Muscle of back (tissue), 11 donors: ENCODE data around the gene MEIS3. TPM values are rescaled to one million over a fixed set of nuclear protein-coding genes. Genes with fewer than 3 reads are reported as not detected.
A peak's percentile ranks its signal among the peaks of the same experiment; 100 is the strongest.
"Not testable (repeated sequence)": the region's sequence is repeated elsewhere in the genome, so short reads cannot be mapped to it uniquely, and the experiment has no call there.

Experiments used
- DNase-seq, 3 donors: peaks; one replicate each; pipeline versions ENCODE4 v3.0.0 to v3.0.0-alpha.2; 2013
- polyA plus RNA-seq, 10 donors: library from polyadenylated mRNA; unstranded; fragments of 120-200 nt; gene quantifications; one replicate each; pipeline ENCODE4 v1.2.1, GENCODE V29; 2013; ENCODE audit not compliant: insufficient read length in 10 of 10

The MEIS3 gene
- polyA plus RNA-seq, 10 donors, result 7.6 to 13.9 (median 10.9) TPM

DNA sequence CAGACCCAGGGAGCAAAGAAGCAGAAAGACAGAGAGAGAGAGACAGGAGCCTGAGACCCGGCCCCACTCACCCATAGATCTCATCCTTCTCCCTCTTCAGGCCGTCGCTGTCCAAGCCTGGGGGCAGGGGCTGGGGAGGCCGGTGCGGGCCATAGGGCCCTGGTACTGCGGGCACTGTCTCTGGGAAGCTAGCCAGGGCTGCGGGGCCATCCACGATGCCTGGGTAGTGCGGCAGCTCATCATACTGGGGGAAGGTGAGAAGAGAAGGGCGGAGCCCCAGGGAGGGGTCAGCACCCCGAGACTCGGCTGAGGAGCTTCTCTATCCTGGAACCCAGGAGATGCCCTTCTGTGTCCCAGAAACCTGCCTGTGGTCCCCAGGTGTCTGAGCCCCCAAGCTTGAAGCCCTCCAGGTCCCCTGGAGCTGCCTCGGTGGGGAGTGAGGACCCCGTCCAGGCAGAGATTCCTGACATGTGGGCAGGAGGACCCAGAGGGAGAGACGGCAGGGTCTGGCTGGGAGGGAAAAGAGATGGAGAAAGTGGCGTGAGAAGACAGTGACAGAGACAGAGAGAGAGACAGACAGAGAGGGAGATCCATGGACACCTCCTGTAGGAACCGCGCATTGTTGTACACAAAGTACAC is 2.1 kb downstream of the MEIS3 start:
- DNase-seq, result no peak

- DNase-seq, result no peak
Observed at GRCh38 chr19:47416643-47416985, 2.7 kb downstream of the MEIS3 start.

DNA sequence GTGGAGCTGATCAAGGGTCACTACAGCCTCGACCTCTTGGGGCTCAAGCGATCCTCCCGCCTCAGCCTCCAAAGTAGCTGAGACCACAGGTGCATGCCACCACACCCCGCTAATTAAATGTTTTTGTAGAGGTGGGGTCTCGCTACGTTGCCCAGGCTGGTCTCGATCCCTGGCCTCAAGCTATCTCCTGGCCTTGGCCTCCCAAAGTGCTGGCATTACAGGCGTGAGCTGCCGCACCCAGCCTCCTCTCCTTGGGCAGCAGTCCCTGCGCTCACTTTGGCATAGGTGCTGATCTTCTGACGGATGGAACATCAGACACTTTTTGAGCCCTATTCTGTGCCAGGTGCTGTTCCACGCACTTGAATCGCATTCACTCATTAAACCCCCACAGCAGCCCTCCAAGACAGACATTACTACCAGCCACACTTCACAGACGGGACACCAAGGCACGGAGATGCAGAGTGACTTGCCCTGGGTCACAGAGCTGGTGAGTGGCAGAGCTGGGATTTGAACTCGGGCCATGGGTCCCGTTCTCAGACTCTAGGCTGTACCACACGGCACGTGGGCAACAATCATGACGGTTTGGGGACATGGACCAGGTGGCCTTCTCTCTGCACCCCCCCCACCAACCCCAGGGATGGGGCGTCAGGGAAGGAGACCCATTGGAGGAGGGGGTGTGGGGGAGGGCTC is 3.2 kb downstream of the MEIS3 start:
- no peak for DNase-seq

DNA sequence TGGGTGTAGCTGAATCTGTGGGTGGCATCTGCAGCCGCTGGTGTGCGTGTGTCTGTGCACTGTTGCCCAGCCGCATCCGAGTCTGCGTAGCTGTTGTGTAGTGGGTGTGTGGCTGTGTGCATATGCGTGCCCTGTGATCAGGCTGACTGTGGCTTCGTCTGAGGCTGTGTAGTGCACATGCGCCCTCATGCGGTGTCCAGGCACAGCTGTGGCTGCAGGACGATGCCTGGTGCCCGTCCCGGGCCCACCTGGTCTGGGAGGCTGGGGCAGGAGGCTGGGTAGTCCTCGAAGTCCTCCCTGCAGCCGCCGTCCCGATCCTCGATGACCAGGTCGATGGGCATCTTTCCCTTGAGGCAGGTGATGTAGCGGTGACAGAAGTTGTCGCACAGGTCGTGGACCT is 4.9 kb downstream of the MEIS3 start:
- DNase-seq, result no peak

GRCh38 chr19:47413941-47414340 is 5.4 kb downstream of the MEIS3 start:
- no peak for DNase-seq

DNA sequence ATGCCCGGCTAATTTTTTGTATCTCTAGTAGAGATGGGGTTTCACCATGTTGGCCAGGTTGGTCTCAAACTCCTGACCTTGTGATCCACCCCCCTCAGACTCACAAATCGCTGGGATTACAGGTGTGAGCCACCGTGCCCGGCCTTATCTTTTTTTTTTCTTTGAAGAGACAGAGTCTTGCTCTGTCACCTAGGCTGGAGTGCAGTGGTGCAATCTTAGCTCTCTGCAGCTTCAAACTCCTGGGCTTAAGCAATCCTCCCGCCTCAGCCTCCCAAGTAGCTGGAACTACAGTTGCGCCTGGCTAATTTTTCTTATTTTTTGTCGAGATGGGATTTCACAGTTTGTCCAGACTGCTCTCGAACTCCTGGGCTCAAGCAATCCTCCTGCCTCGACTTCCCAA is 7.6 kb downstream of the MEIS3 start:
- DNase-seq, result not testable (repeated sequence)

- no peak for DNase-seq
Observed at GRCh38 chr19:47411101-47411500, 8.2 kb downstream of the MEIS3 start.

- DNase-seq, result no peak
Observed at GRCh38 chr19:47408156-47408938, 11.0 kb downstream of the MEIS3 start.

GRCh38 chr19:47407417-47407774 is 11.9 kb downstream of the MEIS3 start:
- DNase-seq, result no peak

GRCh38 chr19:47406711-47407416 is 12.5 kb downstream of the MEIS3 start:
- peak in 1 of 3 donors; percentile 57 for DNase-seq

DNA sequence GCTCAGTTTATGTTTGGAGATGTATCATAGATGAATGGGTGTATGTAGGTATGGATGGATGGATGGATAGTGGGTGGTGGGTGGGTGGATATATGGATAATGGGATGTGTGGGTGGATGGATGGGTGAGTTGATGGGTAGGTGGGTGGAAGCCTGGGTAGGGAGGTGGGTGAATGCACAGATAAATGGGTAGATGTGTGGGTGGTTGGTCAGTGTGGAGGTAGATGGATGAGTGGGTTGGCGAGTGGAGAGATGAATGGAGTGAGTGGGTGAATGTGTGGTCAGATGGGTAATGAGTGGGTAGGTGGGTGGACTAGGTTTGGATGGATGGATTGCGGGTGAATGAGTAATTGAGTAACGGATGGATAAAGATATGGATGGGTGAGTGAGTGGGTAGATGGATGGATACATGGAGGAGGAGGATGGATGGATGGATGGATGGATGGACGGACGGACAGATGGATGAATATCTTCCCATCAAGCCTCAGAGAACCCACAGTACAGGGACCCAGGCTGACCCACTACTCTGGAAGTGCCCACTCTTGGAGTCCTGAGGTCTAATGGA is 13.4 kb downstream of the MEIS3 start:
- no peak for DNase-seq

- no peak for DNase-seq
Observed at GRCh38 chr19:47405197-47405550, 14.2 kb downstream of the MEIS3 start.

DNA sequence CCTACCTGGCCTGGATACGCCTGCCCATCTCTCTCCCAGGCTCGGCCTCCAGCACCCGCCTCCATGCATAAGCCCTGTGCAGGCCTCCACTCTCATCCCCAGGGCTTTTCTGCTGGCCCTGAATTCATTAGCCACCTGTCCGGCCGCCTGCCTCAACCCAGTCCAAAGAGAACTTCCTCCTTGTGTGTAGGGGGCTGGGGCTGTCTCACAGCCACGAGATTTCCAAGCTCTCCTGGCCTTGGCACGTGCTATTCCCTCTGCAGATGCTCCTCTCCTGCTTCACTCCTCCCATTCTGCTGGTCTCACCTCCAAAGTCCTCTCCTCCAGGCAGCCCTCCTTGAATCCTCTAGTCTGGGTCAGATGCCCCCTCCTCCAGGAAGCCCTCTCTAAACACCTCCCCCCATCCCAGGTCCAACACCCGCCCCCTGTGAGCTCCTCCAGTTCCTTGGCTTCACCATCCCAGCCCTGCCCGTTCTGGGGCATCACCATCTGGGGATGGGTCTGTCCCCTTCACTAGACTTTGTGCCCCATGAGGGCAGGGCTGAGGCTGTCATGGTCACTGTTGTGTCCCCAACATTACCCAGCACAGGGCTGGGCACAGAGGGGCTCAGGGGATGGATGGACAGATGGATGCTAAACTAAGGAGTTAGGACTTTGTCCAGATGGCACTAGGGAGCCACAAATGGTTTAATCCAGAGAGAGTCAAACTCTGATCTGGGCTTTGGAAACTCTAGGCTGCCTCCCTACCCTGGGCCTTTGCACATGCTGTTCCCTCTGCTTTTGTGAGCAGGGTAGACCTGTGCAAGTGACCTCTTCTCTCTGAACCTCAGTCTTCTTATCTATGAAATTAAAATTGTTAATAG is 14.8 kb downstream of the MEIS3 start:
- no peak for DNase-seq

- no peak for DNase-seq
Observed at GRCh38 chr19:47402504-47402903, 16.8 kb downstream of the MEIS3 start.

DNA sequence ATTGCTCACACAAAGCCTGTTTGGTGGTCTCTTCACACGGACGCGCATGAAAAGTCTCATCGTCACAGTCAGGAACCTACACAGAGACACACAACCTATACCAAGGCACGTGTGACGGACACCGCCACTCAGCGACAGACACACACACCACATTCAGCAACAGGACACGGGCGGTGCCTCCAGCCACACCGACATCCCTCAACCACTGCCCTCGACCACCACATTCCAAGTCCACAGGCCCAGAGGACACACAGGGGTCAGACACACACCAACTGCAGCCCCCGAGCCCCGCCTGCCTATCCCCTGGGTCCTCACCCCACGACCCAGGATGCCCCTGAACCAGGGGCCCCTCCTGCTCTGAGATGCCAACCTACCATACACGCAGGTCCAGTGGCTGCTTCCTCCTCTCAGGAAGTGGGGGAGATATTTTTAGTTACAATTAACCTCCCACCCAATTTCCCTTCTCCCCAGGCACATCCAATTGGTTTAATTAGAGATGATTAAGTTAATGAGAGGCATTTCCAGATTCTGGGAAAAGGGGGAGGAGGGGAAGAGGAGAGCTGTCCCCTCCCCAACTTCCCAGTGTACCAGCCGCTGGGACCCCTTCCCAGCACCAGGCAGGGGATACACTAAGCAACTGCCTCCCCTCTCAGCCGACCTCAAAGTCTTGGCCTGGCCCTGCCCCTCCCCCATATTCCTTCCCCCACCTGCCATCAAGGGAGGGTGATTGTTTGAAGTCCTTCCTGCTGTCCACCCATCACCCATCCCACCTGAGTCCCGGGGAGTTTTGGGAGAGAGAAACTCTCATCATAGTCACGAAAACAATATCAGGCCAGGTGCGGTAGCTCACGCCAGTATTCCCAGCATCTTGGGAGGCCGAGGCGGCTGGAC is 20.4 kb downstream of the MEIS3 start:
- no peak for DNase-seq

DNA sequence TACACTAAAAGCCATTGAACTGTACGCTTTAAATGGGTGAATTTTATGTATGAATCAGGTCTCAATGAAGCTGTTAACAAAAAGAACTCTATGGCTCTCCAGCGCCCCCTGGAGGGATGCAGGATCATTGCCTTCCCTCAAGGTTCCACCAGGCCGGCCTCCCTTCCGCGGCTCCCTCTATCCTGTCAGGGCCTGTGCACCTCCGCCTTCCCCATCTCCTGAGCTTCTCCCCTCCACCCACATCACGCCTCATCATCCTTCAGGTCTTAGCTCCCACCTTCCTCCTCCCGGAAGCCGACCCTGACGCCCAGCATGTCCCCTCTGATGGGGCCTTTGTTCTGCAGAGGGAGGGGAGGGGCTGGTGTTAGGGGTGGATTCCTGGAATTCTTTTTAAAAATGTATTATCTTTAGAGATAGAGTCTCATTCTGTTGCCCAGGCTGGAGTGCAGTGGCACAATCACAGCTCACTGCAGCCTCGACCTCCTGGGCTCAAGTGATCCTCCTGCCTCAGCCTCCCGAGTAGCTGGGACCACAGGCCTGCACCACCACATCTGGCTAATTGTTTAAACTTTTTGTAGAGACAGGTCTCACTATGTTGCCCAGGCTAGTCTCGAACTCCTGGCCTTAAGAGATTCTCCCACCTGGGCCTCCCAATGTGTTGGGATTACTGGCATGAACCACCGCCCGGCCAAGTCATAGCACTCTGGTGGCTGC is 27.7 kb downstream of the MEIS3 start:
- DNase-seq, result peak; percentile 37 to 70 (median 61)

DNA sequence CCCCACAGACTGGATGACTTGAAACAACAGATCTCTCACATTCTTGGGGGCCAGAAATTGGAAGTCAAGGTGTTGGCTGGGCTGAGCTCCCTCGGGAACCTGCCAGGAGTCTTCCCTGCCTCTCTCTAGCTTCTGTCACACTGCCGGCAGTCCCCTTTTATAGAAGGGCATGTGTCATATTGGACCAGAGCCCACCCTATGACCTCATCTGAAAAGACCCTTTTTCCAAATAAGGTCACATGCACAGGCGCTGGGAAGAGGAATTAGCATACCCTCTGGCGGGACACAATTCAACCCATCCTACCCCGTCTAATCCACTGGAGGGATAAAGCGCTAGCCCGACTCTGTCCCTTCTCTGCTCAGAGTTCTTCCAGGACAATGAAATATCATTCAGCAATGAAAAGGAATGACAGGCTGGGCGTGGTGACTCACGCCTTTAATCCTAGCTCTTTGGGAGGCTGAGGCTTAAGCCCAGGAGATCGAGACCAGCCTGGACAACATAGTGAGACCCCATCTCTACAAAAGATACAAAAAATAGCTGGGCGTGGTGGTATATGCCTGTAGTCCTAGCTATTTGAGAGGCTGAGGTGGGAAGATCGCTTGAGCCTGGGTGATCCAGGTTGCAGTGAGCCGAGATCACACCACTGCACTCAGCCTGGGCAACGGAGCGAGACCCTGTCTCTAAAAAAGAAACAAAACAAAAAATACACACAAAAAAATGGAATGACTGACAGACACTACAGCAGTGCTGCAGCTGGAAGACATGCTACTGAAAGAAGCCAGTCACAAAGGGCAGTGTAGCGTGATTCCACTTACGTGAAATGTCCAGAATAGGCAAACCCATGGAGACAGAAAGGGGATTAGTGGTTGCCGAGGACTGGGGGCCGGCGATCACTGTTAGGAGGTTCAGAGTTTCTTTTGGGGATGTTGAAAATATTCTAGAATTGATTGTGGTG is 28.5 kb downstream of the MEIS3 start:
- DNase-seq, result no peak

GRCh38 chr19:47389150-47389556 is 30.2 kb downstream of the MEIS3 start:
- DNase-seq, result no peak
